Mesendoderm (in vitro differentiated cells): ENCODE results near the gene CDH23.

Source experiments
- DNase-seq: peaks from one replicate; pipeline ENCODE4 v3.0.0; 2013
- H2AK5ac ChIP-seq: 2 replicates; pipeline ENCODE4 v1.6.1; 2013; ENCODE audit warnings: low read length, inconsistent platforms
- H2BK120ac ChIP-seq: 2 replicates; pipeline ENCODE4 v1.6.1; 2013; ENCODE audit warnings: low read depth, mild to moderate bottlenecking, low read length, moderate library complexity, mixed read lengths
- H2BK15ac ChIP-seq: replicated peaks from 2 replicates; pipeline ENCODE4 v1.6.1; 2013; ENCODE audit warnings: low read depth, mild to moderate bottlenecking, moderate library complexity
- H2BK5ac ChIP-seq: 2 replicates; pipeline ENCODE4 v1.6.1; 2013; ENCODE audit warnings: low read length, inconsistent platforms
- H3K18ac ChIP-seq: 2 replicates; pipeline ENCODE4 v1.6.1; 2013; ENCODE audit warnings: mild to moderate bottlenecking, low read length, mixed read lengths
- H3K23ac ChIP-seq: one replicate; pipeline ENCODE4 v1.6.1; 2013; ENCODE audit warnings: low read length
- H3K27ac ChIP-seq: 2 replicates; pipeline ENCODE4 v1.5.1; 2013; ENCODE audit warnings: low read depth, mild to moderate bottlenecking, inconsistent platforms, low read length, moderate library complexity
- H3K27me3 ChIP-seq: 2 replicates; pipeline ENCODE4 v1.6.1; 2013; ENCODE audit warnings: low read length, control low read depth, mild to moderate bottlenecking, inconsistent platforms; ENCODE audit not compliant: insufficient read depth, poor library complexity
- H3K36me3 ChIP-seq: 2 replicates; pipeline ENCODE4 v1.6.1; 2013; ENCODE audit warnings: low read length, inconsistent platforms; ENCODE audit not compliant: control insufficient read depth, insufficient read depth
- H3K4ac ChIP-seq: one replicate; pipeline ENCODE4 v1.6.1; 2013; ENCODE audit warnings: low read depth, mild to moderate bottlenecking, low read length, moderate library complexity
- H3K4me1 ChIP-seq: 2 replicates; pipeline ENCODE4 v1.6.1; 2013; ENCODE audit warnings: low read depth, low read length, inconsistent platforms; ENCODE audit not compliant: control insufficient read depth
- H3K4me2 ChIP-seq: 2 replicates; pipeline ENCODE4 v1.6.1; 2013; ENCODE audit warnings: low read length
- H3K4me3 ChIP-seq: 2 replicates; pipeline ENCODE4 v1.5.1; 2013; ENCODE audit warnings: mild to moderate bottlenecking, low read length
- H3K56ac ChIP-seq: one replicate; pipeline ENCODE4 v1.6.1; 2013; ENCODE audit warnings: low read length
- H3K79me1 ChIP-seq: 2 replicates; pipeline ENCODE4 v1.6.1; 2013; ENCODE audit warnings: low read length, inconsistent platforms
- H3K79me2 ChIP-seq: 2 replicates; pipeline ENCODE4 v1.6.1; 2013; ENCODE audit warnings: mild to moderate bottlenecking, low read length; ENCODE audit not compliant: control insufficient read depth, insufficient read depth
- H3K9ac ChIP-seq: 2 replicates; pipeline ENCODE4 v1.6.1; 2013; ENCODE audit warnings: low read length, inconsistent platforms
- H4K5ac ChIP-seq: one replicate; pipeline ENCODE4 v1.6.1; 2013; ENCODE audit warnings: low read length
- H4K8ac ChIP-seq: one replicate; pipeline ENCODE4 v1.6.1; 2013; ENCODE audit warnings: low read depth, mild to moderate bottlenecking, control low read depth, low read length, moderate library complexity
- WGBS: extraction: QIAGEN DNeasy Blood & Tissue Kit; methylation state at CpG from one replicate; pipeline ENCODE4 v1.1.7; 2013; ENCODE audit warnings: low lambda C conversion rate, missing lambda C conversion rate; ENCODE audit not compliant: insufficient coverage; ENCODE audit errors: extremely low coverage; 5-methylcytosine and 5-hydroxymethylcytosine counted together

The CDH23 gene

GRCh38 chr10:71580926-71581325 is 184.2 kb downstream of the CDH23 start:
- Histone ChIP-seq H4K5ac (no peak overlapping the region), H3K4me1 (peaks cover 2% of the 10 kb centered on the region), H3K27ac (no peak overlapping the region), H3K9ac (no peak overlapping the region), H3K56ac (no peak overlapping the region), H2BK120ac (no peak overlapping the region), H3K4me2 (no peak overlapping the region), H3K36me3 (no peaks in the 10 kb centered on the region), H3K4ac (no peak overlapping the region), H2BK5ac (no peak overlapping the region), H3K23ac (no peak overlapping the region), H3K18ac (no peak overlapping the region), H2AK5ac (no peak overlapping the region), H4K8ac (no peak overlapping the region), H2BK15ac (no peak overlapping the region), H3K27me3 (no peaks in the 10 kb centered on the region), H3K4me3 (no peak overlapping the region), H3K79me1 (no peaks in the 10 kb centered on the region), H3K79me2 (no peaks in the 10 kb centered on the region)
- DNase-seq = no peak
- no CpG with 5 or more reads among the region's 2 CpGs for WGBS

GRCh38 chr10:71581376-71581775 is 184.7 kb downstream of the CDH23 start:
- Histone ChIP-seq H3K79me1 (no peaks in the 10 kb centered on the region), H3K79me2 (no peaks in the 10 kb centered on the region), H3K56ac (no peak overlapping the region), H3K36me3 (no peaks in the 10 kb centered on the region), H3K27me3 (no peaks in the 10 kb centered on the region), H2AK5ac (no peak overlapping the region), H3K4me2 (no peak overlapping the region), H4K8ac (no peak overlapping the region), H3K4ac (no peak overlapping the region), H2BK5ac (no peak overlapping the region), H4K5ac (no peak overlapping the region), H3K23ac (no peak overlapping the region), H3K9ac (no peak overlapping the region), H3K4me3 (no peak overlapping the region), H3K27ac (no peak overlapping the region), H2BK15ac (no peak overlapping the region), H3K18ac (no peak overlapping the region), H2BK120ac (no peak overlapping the region), H3K4me1 (no peaks in the 10 kb centered on the region)
- WGBS = no CpG with 5 or more reads among the region's 3 CpGs
- no peak for DNase-seq

GRCh38 chr10:71582019-71582418 is 185.3 kb downstream of the CDH23 start:
- Histone ChIP-seq H2BK120ac (no peak overlapping the region), H3K4me3 (no peak overlapping the region), H3K36me3 (no peaks in the 10 kb centered on the region), H3K56ac (no peak overlapping the region), H4K5ac (no peak overlapping the region), H3K4ac (no peak overlapping the region), H3K18ac (no peak overlapping the region), H3K27me3 (no peaks in the 10 kb centered on the region), H3K23ac (no peak overlapping the region), H2BK5ac (no peak overlapping the region), H2AK5ac (no peak overlapping the region), H3K4me1 (no peaks in the 10 kb centered on the region), H3K79me2 (no peaks in the 10 kb centered on the region), H3K27ac (no peak overlapping the region), H3K79me1 (no peaks in the 10 kb centered on the region), H4K8ac (no peak overlapping the region), H3K4me2 (no peak overlapping the region), H2BK15ac (no peak overlapping the region), H3K9ac (no peak overlapping the region)
- peak; percentile 48 for DNase-seq
- no CpG with 5 or more reads among the region's 3 CpGs for WGBS

- no peak overlapping the region for H3K4ac ChIP-seq
- no CpG with 5 or more reads among the region's 21 CpGs for WGBS
- no peak overlapping the region for H3K9ac ChIP-seq
- no peak overlapping the region for H2BK120ac ChIP-seq
- no peak overlapping the region for H3K56ac ChIP-seq
- H3K36me3 ChIP-seq = no peaks in the 10 kb centered on the region
- no peaks in the 10 kb centered on the region for H3K4me1 ChIP-seq
- no peak overlapping the region for H4K8ac ChIP-seq
- no peak overlapping the region for H4K5ac ChIP-seq
- no peaks in the 10 kb centered on the region for H3K27me3 ChIP-seq
- H3K79me2 ChIP-seq = no peaks in the 10 kb centered on the region
- no peak overlapping the region for H2AK5ac ChIP-seq
- H3K4me3 ChIP-seq = no peak overlapping the region
- DNase-seq = no peak
- no peak overlapping the region for H2BK5ac ChIP-seq
- no peak overlapping the region for H3K27ac ChIP-seq
- H3K18ac ChIP-seq = no peak overlapping the region
- no peak overlapping the region for H2BK15ac ChIP-seq
- no peak overlapping the region for H3K4me2 ChIP-seq
- H3K79me1 ChIP-seq = no peaks in the 10 kb centered on the region
- H3K23ac ChIP-seq = no peak overlapping the region
These were observed 186.1 kb downstream of the CDH23 start for GRCh38 chr10:71582506-71583475.

- Histone ChIP-seq H3K4ac (no peak overlapping the region), H3K36me3 (no peaks in the 10 kb centered on the region), H3K18ac (no peak overlapping the region), H3K4me2 (no peak overlapping the region), H2BK15ac (no peak overlapping the region), H3K27ac (no peak overlapping the region), H3K79me2 (no peaks in the 10 kb centered on the region), H3K23ac (no peak overlapping the region), H2BK120ac (no peak overlapping the region), H4K5ac (no peak overlapping the region), H3K4me1 (no peaks in the 10 kb centered on the region), H2BK5ac (no peak overlapping the region), H3K79me1 (no peaks in the 10 kb centered on the region), H3K9ac (no peak overlapping the region), H4K8ac (no peak overlapping the region), H3K27me3 (no peaks in the 10 kb centered on the region), H2AK5ac (no peak overlapping the region), H3K56ac (no peak overlapping the region), H3K4me3 (no peak overlapping the region)
- no peak for DNase-seq
- WGBS = no CpG with 5 or more reads among the region's 5 CpGs
These were observed 187.7 kb downstream of the CDH23 start for GRCh38 chr10:71584461-71584860.
